Measurements from ENCODE around the gene HIGD2A.

The HIGD2A gene

DNA sequence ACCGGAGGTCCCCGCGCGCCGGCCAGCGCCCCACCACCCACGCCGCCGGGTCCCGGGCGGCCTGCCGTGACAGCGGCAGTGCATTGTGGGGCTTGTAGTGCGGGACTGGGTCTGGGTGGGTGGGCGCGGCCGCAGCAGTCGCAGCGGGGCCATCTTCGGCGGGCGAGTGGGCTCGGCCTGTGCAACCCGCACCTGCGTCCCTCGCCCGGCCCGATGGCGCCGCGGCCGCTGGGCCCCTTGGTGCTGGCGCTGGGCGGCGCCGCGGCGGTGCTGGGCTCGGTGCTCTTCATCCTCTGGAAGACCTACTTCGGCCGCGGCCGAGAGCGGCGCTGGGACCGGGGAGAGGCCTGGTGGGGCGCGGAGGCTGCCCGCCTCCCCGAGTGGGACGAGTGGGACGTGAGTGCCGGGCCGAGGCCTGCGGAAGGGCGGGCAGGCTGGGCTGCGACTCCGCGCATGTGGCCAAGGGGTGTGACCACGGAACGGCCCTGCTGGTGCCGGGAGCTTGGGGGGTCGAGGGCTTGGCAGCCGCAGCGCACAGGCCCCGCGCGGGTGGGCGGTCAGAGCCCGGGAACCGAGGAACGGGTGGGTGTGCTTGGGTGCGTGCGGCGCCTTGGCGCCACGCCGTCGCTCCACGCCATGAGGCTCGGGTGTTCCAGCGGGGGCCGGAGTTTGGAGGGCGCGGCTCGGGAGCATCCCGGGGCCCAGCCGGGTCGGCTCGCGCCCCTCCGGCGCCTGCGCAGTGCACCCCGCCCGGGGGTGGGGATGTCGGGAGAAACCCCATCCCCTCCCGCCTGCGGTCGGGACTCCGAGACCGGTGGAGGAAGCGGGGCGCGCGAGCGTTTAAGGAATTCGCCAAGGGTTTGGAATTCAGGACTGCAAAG, 23.0 kb upstream of the HIGD2A start, which contains the start of gene ARL10:
TSS of gene ARL10 (plus strand) at position 137 of the 881 bp plus-strand sequence. CDS start at position 214, 77 bp downstream.
- H3K14ac ChIP-seq (ENCODE audit: low read length), result peak within 1 kb of the TSS; percentile 99
- peaks cover 13 to 37% of the 10 kb centered on the region in 2 donors for H3K36me3 ChIP-seq (replicated peaks in 1 of 2; ENCODE audit: control insufficient read depth in 2 of 2, insufficient read depth in 2 of 2, low read length in 2 of 2)
- peak within 1 kb of the TSS; percentile 30 for H2BK12ac ChIP-seq (ENCODE audit: low read length)
- peak within 1 kb of the TSS; percentile 24 for H2AK5ac ChIP-seq (ENCODE audit: low read depth, low read length)
- peaks cover 0 to 26% (median 20%) of the 10 kb centered on the region in 3 experiments for H3K27me3 ChIP-seq (ENCODE audit: control insufficient read depth in 3 of 3, insufficient read depth in 3 of 3, low read depth in 1 of 3, low read length in 3 of 3)
- peak within 1 kb of the TSS; percentile 96 for H2AFZ ChIP-seq (ENCODE audit: low read length)
- peak within 1 kb of the TSS; percentile 95 for H3K18ac ChIP-seq (ENCODE audit: low read length)
- no peak within 1 kb of the TSS for H2BK15ac ChIP-seq (ENCODE audit: low read length)
- H3K4me3 ChIP-seq (ENCODE audit: low read length in 2 of 2), result peak within 1 kb of the TSS; percentile 81 to 84
- H3K4me2 ChIP-seq (ENCODE audit: insufficient read depth, low read length, poor library complexity, severe bottlenecking), result peak within 1 kb of the TSS; percentile 93
- no peaks in the 10 kb centered on the region for H3K9me3 ChIP-seq (replicated peaks in 1 of 2; ENCODE audit: control insufficient read depth in 2 of 2, insufficient read depth in 1 of 2, low read depth in 1 of 2, low read length in 2 of 2)
- H3K79me1 ChIP-seq (ENCODE audit: low read depth, low read length), result peaks cover 3% of the 10 kb centered on the region
- WGBS, 2 donors (ENCODE audit: extremely low coverage in 2 of 2, insufficient read length in 2 of 2, insufficient replicate concordance in 1 of 2), result no CpG with 5 or more reads among the region's 108 CpGs
- peak; percentile 62 for DNase-seq (ENCODE audit: low spot score)
- peak within 1 kb of the TSS; percentile 93 for H3K23ac ChIP-seq (ENCODE audit: low read depth, low read length, poor library complexity)
- H2BK120ac ChIP-seq (ENCODE audit: low read depth, low read length), result no peak within 1 kb of the TSS
- peak within 1 kb of the TSS; percentile 66 for H3K4ac ChIP-seq (ENCODE audit: low read length)
- no peak within 1 kb of the TSS for H3K27ac ChIP-seq (replicated peaks; ENCODE audit: low read length)
- peak within 1 kb of the TSS; percentile 87 for H2BK5ac ChIP-seq (ENCODE audit: low read length)
- peak within 1 kb of the TSS; percentile 52 for H4K8ac ChIP-seq (ENCODE audit: low read depth, low read length)
- H3K4me1 ChIP-seq (ENCODE audit: control insufficient read depth in 2 of 2, insufficient read depth in 1 of 2, low read depth in 1 of 2, low read length in 2 of 2), result peaks cover 2 to 10% of the 10 kb centered on the region in 2 donors
- H4K91ac ChIP-seq (ENCODE audit: low read depth, low read length, poor library complexity), result no peak within 1 kb of the TSS
- peak within 1 kb of the TSS; percentile 97 for H3K9ac ChIP-seq (ENCODE audit: low read depth, low read length, poor library complexity)

DNA sequence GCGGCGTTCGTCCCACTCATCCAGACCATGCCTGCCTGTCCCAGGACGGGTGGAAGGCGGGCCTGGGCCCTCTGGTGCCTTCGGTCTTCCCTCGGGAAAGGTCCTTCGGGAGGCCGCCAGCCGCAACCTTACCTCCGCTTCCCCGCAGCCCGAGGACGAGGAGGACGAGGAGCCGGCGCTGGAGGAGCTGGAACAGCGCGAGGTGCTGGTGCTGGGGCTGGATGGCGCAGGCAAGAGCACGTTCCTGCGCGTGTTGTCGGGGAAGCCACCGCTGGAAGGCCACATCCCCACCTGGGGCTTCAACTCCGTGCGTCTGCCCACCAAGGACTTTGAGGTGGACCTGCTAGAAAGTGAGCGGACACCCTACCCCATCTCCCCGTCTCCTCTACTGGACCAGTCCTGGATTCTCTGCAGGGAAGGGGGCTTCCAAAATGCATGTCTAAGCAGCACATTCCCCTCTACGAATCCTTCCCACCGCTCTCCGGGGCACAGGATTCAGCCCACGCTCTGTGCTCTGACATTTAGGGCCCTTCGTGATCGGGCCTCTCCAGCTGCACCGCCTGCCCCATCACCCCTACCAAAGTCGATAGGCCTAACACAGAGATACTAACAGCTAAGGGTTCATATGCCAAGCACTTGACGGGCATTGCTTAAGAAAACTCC, 22.2 kb upstream of the HIGD2A start:
- Histone ChIP-seq H3K4me3 (ENCODE audit: low read length in 2 of 2) (peak overlapping the region; percentile 81 to 84), H3K79me1 (ENCODE audit: low read depth, low read length) (no peaks in the 10 kb centered on the region), H3K4me2 (ENCODE audit: insufficient read depth, low read length, poor library complexity, severe bottlenecking) (peak overlapping the region; percentile 93), H4K91ac (ENCODE audit: low read depth, low read length, poor library complexity) (no peak overlapping the region), H3K27me3 (ENCODE audit: control insufficient read depth in 3 of 3, insufficient read depth in 3 of 3, low read depth in 1 of 3, low read length in 3 of 3) (peaks cover 0 to 26% (median 20%) of the 10 kb centered on the region in 3 experiments), H2AK5ac (ENCODE audit: low read depth, low read length) (peak overlapping the region; percentile 24), H3K14ac (ENCODE audit: low read length) (no peak overlapping the region), H3K27ac (replicated peaks; ENCODE audit: low read length) (no peak overlapping the region), H3K9me3 (replicated peaks in 1 of 2; ENCODE audit: control insufficient read depth in 2 of 2, insufficient read depth in 1 of 2, low read depth in 1 of 2, low read length in 2 of 2) (no peaks in the 10 kb centered on the region), H3K4me1 (ENCODE audit: control insufficient read depth in 2 of 2, insufficient read depth in 1 of 2, low read depth in 1 of 2, low read length in 2 of 2) (peaks cover 2 to 10% of the 10 kb centered on the region in 2 donors), H2AFZ (ENCODE audit: low read length) (peak overlapping the region; percentile 96), H3K9ac (ENCODE audit: low read depth, low read length, poor library complexity) (peak overlapping the region; percentile 95), H4K8ac (ENCODE audit: low read depth, low read length) (no peak overlapping the region), H2BK120ac (ENCODE audit: low read depth, low read length) (no peak overlapping the region), H3K4ac (ENCODE audit: low read length) (no peak overlapping the region), H2BK5ac (ENCODE audit: low read length) (peak overlapping the region; percentile 87), H3K23ac (ENCODE audit: low read depth, low read length, poor library complexity) (peak overlapping the region; percentile 66), H3K18ac (ENCODE audit: low read length) (peak overlapping the region; percentile 95), H2BK15ac (ENCODE audit: low read length) (no peak overlapping the region), H3K36me3 (replicated peaks in 1 of 2; ENCODE audit: control insufficient read depth in 2 of 2, insufficient read depth in 2 of 2, low read length in 2 of 2) (peaks cover 15 to 44% of the 10 kb centered on the region in 2 donors), H2BK12ac (ENCODE audit: low read length) (no peak overlapping the region)
- WGBS, 2 donors (ENCODE audit: extremely low coverage in 2 of 2, insufficient read length in 2 of 2, insufficient replicate concordance in 1 of 2), result no CpG with 5 or more reads among the region's 38 CpGs
- no peak for DNase-seq (ENCODE audit: low spot score)

DNA sequence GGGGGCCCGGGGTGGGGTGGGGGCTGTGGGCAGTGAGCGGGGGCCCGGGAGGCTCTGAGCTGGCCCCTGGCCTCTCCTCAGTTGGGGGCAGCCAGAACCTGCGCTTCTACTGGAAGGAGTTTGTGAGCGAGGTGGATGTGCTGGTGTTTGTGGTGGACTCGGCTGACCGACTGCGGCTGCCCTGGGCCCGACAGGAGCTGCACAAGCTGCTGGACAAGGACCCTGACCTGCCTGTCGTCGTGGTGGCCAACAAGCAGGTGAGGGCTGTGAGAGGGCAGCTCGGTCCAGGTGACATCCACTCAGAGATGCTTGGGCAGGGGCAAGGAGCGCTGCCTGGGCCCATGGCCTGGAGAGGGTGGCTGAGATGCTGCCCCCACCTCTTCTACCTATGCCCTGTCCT, 19.8 kb upstream of the HIGD2A start:
- no peak overlapping the region for H4K8ac ChIP-seq (ENCODE audit: low read depth, low read length)
- no peak overlapping the region for H3K14ac ChIP-seq (ENCODE audit: low read length)
- no peaks in the 10 kb centered on the region for H3K9me3 ChIP-seq (replicated peaks in 1 of 2; ENCODE audit: control insufficient read depth in 2 of 2, insufficient read depth in 1 of 2, low read depth in 1 of 2, low read length in 2 of 2)
- no peak overlapping the region for H2BK15ac ChIP-seq (ENCODE audit: low read length)
- no CpG with 5 or more reads among the region's 13 CpGs for WGBS, 2 donors (ENCODE audit: extremely low coverage in 2 of 2, insufficient read length in 2 of 2, insufficient replicate concordance in 1 of 2)
- H3K27me3 ChIP-seq (ENCODE audit: control insufficient read depth in 3 of 3, insufficient read depth in 3 of 3, low read depth in 1 of 3, low read length in 3 of 3), result peaks cover 0 to 13% (median 6%) of the 10 kb centered on the region in 3 experiments
- no peak overlapping the region for H3K23ac ChIP-seq (ENCODE audit: low read depth, low read length, poor library complexity)
- H2AK5ac ChIP-seq (ENCODE audit: low read depth, low read length), result no peak overlapping the region
- no peak for DNase-seq (ENCODE audit: low spot score)
- H3K36me3 ChIP-seq (replicated peaks in 1 of 2; ENCODE audit: control insufficient read depth in 2 of 2, insufficient read depth in 2 of 2, low read length in 2 of 2), result peaks cover 20 to 63% of the 10 kb centered on the region in 2 donors
- H3K4me2 ChIP-seq (ENCODE audit: insufficient read depth, low read length, poor library complexity, severe bottlenecking), result no peak overlapping the region
- H2BK120ac ChIP-seq (ENCODE audit: low read depth, low read length), result no peak overlapping the region
- H3K4ac ChIP-seq (ENCODE audit: low read length), result no peak overlapping the region
- no peak overlapping the region for H3K18ac ChIP-seq (ENCODE audit: low read length)
- peak overlapping the region in 1 of 2 donors; percentile 18 for H3K4me3 ChIP-seq (ENCODE audit: low read length in 2 of 2)
- H2AFZ ChIP-seq (ENCODE audit: low read length), result no peak overlapping the region
- H3K4me1 ChIP-seq (ENCODE audit: control insufficient read depth in 2 of 2, insufficient read depth in 1 of 2, low read depth in 1 of 2, low read length in 2 of 2), result peaks cover 2 to 7% of the 10 kb centered on the region in 2 donors
- no peaks in the 10 kb centered on the region for H3K79me1 ChIP-seq (ENCODE audit: low read depth, low read length)
- no peak overlapping the region for H4K91ac ChIP-seq (ENCODE audit: low read depth, low read length, poor library complexity)
- H3K9ac ChIP-seq (ENCODE audit: low read depth, low read length, poor library complexity), result no peak overlapping the region
- no peak overlapping the region for H2BK5ac ChIP-seq (ENCODE audit: low read length)
- H3K27ac ChIP-seq (replicated peaks; ENCODE audit: low read length), result no peak overlapping the region
- no peak overlapping the region for H2BK12ac ChIP-seq (ENCODE audit: low read length)

Measured in neuronal stem cell (in vitro differentiated cells).